IPS-11a (cell line): ENCODE measurements around the gene OTP.
"Not testable (repeated sequence)": the region's sequence is repeated elsewhere in the genome, so short reads cannot be mapped to it uniquely, and the experiment has no call there.

Experiments used
- H3K4me3 ChIP-seq: one replicate; pipeline ENCODE4 v1.5.1; 2013; ENCODE audit warnings: low read depth, low read length, control low read depth

The OTP gene

GRCh38 chr5:77616920-77617319, 21.6 kb downstream of the OTP start:
- H3K4me3 ChIP-seq: no peak overlapping the region

GRCh38 chr5:77608927-77609326, 29.6 kb downstream of the OTP start:
- H3K4me3 ChIP-seq: not testable (repeated sequence)

GRCh38 chr5:77607324-77607723, 31.2 kb downstream of the OTP start:
- H3K4me3 ChIP-seq: no peak overlapping the region

- H3K4me3 ChIP-seq: no peak overlapping the region
These were observed 32.2 kb downstream of the OTP start for GRCh38 chr5:77606279-77606678.

- no peak overlapping the region for H3K4me3 ChIP-seq
These were observed 38.8 kb downstream of the OTP start for GRCh38 chr5:77599679-77600078.

- H3K4me3 ChIP-seq: no peak overlapping the region
These were observed 48.2 kb downstream of the OTP start for GRCh38 chr5:77590347-77590746.

- no peak overlapping the region for H3K4me3 ChIP-seq
These were observed 50.3 kb downstream of the OTP start for GRCh38 chr5:77588175-77588574.

- no peak overlapping the region for H3K4me3 ChIP-seq
These were observed 52.4 kb downstream of the OTP start for GRCh38 chr5:77586101-77586500.

- not testable (repeated sequence) for H3K4me3 ChIP-seq
These were observed 56.4 kb downstream of the OTP start for GRCh38 chr5:77582143-77582542.
